ENCODE results near the gene NCOA1. TPM values are rescaled to one million over a fixed set of nuclear protein-coding genes. Genes with fewer than 3 reads are reported as not detected.

Gene NCOA1
- total and polyA plus RNA-seq, 2 of the 4 experiments (the other 2 are of a cell fraction), result 6.7 to 11.3 TPM

GRCh38 chr2:24721470-24721869 lies 230.4 kb downstream of the NCOA1 start:
- intact Hi-C loops (cut with micrococcal nuclease), result no loop called here
- H2BK120ac ChIP-seq (ENCODE audit: low read depth, low read length), result no peak overlapping the region

More at GRCh38 chr2:24721470-24721869, 230.4 kb downstream of the NCOA1 start:
- Histone ChIP-seq H3K79me1 (ENCODE audit: low read depth in 1 of 2, low read length in 2 of 2) (no peaks in the 10 kb centered on the region), H2AK9ac (replicated peaks; ENCODE audit: low read depth, low read length, poor library complexity) (no peak overlapping the region), H2AK5ac (ENCODE audit: low read depth, low read length) (no peak overlapping the region), H3K18ac (ENCODE audit: low read depth, low read length) (no peak overlapping the region), H4K20me1 (ENCODE audit: insufficient read depth, low read length) (no peaks in the 10 kb centered on the region), H2BK15ac (ENCODE audit: low read depth, low read length) (no peak overlapping the region), H3K27me3 (ENCODE audit: control insufficient read depth, insufficient read depth, low read length) (no peaks in the 10 kb centered on the region), H3K36me3 (ENCODE audit: control insufficient read depth, insufficient read depth, low read length) (0 out of 2 replicates have a peak, but pooled peaks cover 1% of the 10 kb centered on the region), H3K4ac (ENCODE audit: low read depth, low read length) (no peak overlapping the region), H3K27ac (ENCODE audit: insufficient read depth, low read length) (no peak overlapping the region), H3K23ac (ENCODE audit: low read depth, low read length) (no peak overlapping the region), H4K8ac (ENCODE audit: low read depth in 2 of 2, low read length in 2 of 2) (no peak overlapping the region), H3K56ac (ENCODE audit: extremely low read depth, insufficient read depth, low read length) (no peak overlapping the region), H3K4me2 (ENCODE audit: low read depth, low read length) (no peak overlapping the region), H2BK5ac (ENCODE audit: low read depth, low read length, poor library complexity, severe bottlenecking) (no peak overlapping the region), H2AFZ (replicated peaks; ENCODE audit: low read length, poor library complexity) (no peak overlapping the region), H3K4me3 (ENCODE audit: insufficient read depth, low read depth, low read length) (no peak overlapping the region), H3K4me1 (ENCODE audit: control insufficient read depth, insufficient read depth, low read length) (peaks cover 2% of the 10 kb centered on the region; the same call in 1 of the 2 replicates), H3K9me1 (ENCODE audit: insufficient read depth, low read length) (no peaks in the 10 kb centered on the region), H4K5ac (ENCODE audit: low read depth, low read length) (no peak overlapping the region), H4K91ac (ENCODE audit: insufficient read depth, low read depth, low read length) (no peak overlapping the region), H2BK20ac (ENCODE audit: low read depth, low read length) (no peak overlapping the region), H3K14ac (replicated peaks; ENCODE audit: low read depth, low read length) (no peak overlapping the region), H3K9ac (ENCODE audit: low read depth, low read length) (no peak overlapping the region), H3K9me3 (ENCODE audit: control insufficient read depth, insufficient read depth, low read length) (no peaks in the 10 kb centered on the region)
- peak; percentile 78 for ATAC-seq (ENCODE audit: low read depth)
- in situ Hi-C loops (cut with MboI; ENCODE audit: low sequenced_read_pairs), result no loop called here
- dilution Hi-C loops (cut with HindIII; ENCODE audit: low sequenced_read_pairs, unreplicated experiment), result no loop called here
- TF ChIP-seq ELK1 (IDR thresholded peaks at IDR 0.05; ENCODE audit: borderline replicate concordance, low read depth, low read length) (no peak), RAD21 (IDR thresholded peaks at IDR 0.05; ENCODE audit: low read length) (no peak), BHLHE40 (IDR thresholded peaks at IDR 0.05; ENCODE audit: low read depth, low read length) (no peak), NFE2L2 (IDR thresholded peaks at IDR 0.05; ENCODE audit: low read depth, low read length) (no peak)
- CTCF ChIA-PET, result no interaction called here
- peak; percentile 93 for DNase-seq
- no TSS peak for BruUV-seq (replicated peaks)
- POLR2A ChIA-PET (ENCODE audit: unreplicated experiment), result no interaction called here

All from IMR-90 (cell line).